Right renal cortex interstitium (tissue), 3 donors: ENCODE measurements around the gene RIPK4. TPM values are rescaled to one million over a fixed set of nuclear protein-coding genes. Genes with fewer than 3 reads are reported as not detected.
"Not testable (repeated sequence)": the region's sequence is repeated elsewhere in the genome, so short reads cannot be mapped to it uniquely, and the experiment has no call there.

ENCODE experiments used
- DNase-seq, 3 donors: peaks; one replicate each; pipeline ENCODE4 v3.0.0-alpha.2; 2013; ENCODE audit warnings: low read depth in 3 of 3, low spot score in 2 of 3
- polyA plus RNA-seq, 3 donors: library from polyadenylated mRNA; unstranded; fragments of 120-200 nt; gene quantifications; one replicate each; pipeline ENCODE4 v1.2.1, GENCODE V29; 2013; ENCODE audit not compliant: insufficient read length in 3 of 3

RIPK4 gene
- polyA plus RNA-seq, 3 donors: 15.8 to 18.7 (median 15.9) TPM

GRCh38 chr21:41796476-41797080, 29.7 kb upstream of the RIPK4 start:
- DNase-seq: no peak

DNA sequence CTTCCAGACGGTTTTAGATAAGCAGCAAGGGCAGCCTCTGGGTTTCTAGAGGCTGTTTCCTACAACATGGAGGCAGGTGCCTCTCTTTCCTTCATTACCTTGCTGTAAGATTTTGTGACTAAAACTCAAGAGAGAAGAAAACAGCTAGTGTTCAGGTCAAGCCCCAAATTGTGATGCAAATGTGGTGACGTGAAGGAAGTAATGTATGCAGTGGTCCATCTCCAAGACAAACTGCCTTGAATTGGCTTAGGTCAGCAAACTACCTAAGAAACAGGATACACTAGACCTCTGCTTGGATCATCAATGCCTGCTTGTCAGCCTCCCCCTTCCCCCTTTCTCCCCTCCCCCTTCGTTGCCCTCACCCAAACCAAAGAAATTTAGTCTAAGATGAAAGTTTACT, 28.9 kb upstream of the RIPK4 start:
- DNase-seq: no peak

- no peak for DNase-seq
Observed at GRCh38 chr21:41794600-41794999, 27.7 kb upstream of the RIPK4 start.

- no peak for DNase-seq
Observed at GRCh38 chr21:41792711-41793110, 25.9 kb upstream of the RIPK4 start.

GRCh38 chr21:41786509-41786987, 19.7 kb upstream of the RIPK4 start:
- DNase-seq: no peak

DNA sequence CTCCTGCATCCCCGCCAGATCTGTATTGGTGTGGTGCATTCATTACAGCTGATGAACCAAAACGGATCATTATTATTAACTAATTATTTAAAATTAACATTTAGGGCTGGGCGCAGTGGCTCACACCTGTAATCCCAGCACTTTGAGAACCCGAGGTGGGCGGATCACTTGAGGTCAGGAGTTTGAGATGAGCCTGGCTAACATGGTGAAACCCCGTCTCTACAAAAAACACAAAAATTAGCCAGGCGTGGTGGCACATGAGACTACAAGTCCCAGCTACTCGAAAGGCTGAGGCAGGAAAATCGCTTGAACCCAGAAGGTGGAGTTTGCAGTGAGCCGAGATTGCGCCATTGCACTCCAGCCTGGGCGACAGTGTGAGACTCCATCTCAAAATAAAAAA, 18.4 kb upstream of the RIPK4 start:
- DNase-seq: not testable (repeated sequence)

DNA sequence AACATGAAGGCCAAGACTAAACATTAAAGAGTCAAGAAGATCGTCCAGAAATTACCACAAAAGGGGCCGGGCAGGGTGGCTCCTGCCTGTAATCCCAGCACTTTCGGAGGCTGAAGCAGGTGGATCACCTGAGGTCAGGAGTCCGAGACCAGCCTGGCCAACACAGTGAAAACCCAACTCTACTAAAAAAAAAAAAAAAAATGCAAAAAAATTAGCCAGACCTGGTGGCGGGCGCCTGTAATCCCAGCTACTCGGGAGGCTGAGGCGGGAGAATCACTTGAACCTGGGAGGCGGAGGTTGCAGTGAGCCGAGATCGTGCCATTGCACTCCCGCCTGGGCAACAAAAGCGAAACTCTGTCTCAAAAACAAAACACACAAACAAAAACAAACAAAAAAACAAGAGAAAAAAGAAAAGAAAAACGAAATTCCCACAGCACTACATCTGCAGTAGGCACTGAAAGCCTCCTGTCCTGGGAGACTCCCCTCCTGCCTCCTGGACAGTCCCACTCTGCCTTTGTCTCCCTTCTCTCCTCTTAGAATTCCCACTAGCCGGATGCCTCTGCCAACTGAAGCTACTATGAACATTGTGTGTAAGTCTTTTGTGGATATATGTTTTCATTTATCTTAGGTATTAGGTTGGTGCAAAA, 17.7 kb upstream of the RIPK4 start:
- DNase-seq: no peak

- DNase-seq: no peak
Observed at GRCh38 chr21:41783476-41784180, 16.8 kb upstream of the RIPK4 start.

DNA sequence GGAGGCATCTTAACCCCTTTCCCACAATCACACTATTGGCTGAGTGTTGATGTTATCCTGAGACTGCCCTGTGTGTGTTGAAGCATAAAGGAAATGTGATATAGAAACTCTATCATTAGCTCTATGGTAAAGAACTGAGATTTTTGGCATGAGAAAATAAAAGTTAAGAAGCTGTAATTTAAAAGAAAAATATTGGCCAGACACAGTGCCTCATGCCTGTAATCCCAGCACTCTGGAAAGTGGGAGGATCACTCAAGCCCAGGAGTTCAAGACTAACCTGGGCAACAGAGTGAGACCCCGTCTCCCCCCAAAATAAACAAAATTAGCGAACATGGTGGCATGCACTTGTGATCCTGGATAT, 14.2 kb upstream of the RIPK4 start:
- no peak for DNase-seq

GRCh38 chr21:41780337-41781049, 13.6 kb upstream of the RIPK4 start:
- no peak for DNase-seq

- no peak for DNase-seq
Observed at GRCh38 chr21:41779659-41780058, 12.8 kb upstream of the RIPK4 start.

GRCh38 chr21:41778930-41779600, 12.2 kb upstream of the RIPK4 start:
- no peak for DNase-seq

DNA sequence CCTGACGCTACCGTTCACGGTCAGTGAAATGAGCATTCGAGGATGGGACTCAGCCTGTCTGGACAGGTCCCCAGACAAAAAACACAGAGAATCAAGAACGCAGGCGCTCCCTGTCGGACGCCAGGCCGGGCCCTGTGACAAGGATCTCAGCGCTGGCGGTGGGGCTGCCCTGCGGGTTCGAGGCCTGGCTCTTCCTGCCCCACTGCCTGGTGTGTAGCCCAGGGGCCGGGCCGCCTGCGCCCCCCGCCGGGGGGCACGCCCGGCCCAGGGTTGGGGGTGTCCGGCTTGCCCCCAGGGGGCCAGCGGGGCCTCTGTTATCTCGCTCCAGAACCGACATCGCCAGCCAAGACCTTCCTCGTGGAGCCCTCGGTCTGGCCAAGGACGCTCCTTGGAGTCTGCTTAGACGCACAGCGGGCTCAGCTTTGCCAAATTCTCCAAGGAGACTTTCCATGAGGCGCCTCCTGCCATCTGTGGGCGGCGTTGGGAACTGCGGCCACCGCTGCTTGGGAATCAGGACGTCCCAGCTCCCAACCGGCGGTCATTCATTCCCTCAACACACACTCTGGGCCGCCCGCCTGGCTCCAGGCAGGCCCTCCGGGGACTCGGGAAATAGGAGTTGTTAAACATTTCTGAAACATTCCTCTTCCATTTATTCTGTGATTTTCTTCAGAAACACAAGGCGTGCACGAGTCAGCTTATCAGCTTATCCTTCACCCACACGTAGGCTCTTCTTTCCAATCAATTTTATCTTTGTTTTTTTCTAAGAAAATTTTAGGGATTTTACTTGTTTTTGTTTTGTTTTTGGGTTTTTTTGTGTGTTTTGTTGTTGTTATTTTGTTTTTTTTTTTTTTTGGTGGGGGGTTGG, 11.3 kb upstream of the RIPK4 start:
- no peak for DNase-seq

DNA sequence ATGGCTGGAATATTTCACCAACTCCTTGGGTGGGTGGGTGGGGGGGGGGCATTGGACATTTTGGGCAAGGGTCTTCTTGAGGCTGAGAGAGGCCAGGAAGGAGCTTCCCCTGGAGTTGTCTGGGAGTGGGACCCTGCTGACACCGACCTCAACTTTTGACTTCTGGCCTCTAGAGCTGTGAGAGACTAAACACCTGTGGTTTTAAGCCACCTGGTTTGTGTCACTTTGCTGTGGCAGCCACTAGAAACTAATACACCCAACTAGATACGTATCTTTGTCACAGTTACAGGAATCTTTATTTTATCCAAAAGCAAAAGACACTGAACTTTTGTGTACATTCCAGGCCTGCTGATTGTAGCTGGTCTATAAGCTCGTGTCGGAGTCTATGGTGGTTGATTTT, 9.9 kb upstream of the RIPK4 start:
- no peak for DNase-seq

- DNase-seq: no peak
Observed at GRCh38 chr21:41775149-41775472, 8.3 kb upstream of the RIPK4 start.

DNA sequence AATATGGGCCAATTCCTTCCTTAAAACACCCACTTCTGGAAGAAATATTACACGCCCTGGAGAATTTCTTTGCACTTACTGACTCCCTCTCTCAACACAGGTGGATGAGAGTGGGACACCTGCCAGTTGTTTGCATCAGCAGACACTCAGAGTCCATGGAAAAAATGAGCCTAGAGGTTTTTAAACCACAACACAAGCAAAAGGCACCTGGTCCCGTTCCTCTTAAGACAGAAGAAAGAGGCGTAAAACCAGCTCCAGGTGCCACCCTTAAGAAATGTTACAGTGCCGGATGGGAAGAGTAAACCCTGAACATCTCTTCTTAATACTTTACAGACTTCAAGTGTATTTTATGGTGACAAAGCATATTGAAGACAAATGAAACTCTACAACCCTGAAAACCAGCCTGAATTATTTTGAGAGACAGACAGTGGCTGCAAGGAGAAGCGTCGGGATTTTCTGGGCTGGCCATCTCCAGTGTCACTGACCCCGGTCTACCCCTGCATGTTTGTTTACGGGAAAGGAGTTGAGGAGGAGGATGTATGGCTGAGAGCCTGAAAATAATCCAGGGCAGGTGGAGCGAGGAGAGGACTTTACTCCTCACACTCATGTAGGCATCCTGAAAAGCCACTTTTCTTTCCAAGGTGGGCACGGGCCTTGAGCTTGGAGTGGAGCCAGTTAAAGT, 7.8 kb upstream of the RIPK4 start:
- no peak for DNase-seq

DNA sequence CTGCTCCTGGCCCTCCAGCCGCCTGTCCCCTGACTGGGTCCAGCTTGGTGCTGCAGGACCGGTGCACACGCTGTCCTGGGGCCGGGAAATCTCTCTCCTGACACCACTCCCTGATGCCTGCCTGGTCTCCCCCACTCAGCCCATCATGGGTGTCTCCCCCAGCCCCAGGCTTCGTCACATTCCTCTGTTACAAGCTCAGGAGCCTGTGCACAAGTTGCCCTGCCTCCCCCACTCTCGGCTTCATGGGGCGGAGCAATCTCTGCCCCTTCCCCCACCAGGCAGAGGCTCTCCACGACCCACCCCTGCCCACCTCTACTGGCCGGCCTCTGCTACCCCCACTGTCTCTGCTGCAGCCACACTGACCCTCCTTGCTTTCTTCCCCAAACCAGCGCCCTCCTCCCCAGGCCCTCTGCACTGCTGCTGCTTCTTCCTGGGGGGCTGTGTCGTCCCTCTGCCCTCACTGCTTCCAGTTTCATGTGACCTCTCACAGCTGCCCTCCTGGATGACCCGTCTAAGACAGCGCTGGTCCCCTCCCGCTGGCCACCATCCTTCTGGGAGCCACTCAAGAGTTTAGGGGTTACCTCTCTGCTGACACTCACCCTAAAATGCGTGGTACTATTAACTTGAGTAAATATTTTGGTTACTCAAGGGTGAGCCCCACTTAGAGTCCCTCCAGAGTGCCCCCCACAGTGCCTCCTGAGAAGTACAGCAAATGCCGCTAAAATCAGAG, 5.7 kb upstream of the RIPK4 start:
- no peak for DNase-seq

DNA sequence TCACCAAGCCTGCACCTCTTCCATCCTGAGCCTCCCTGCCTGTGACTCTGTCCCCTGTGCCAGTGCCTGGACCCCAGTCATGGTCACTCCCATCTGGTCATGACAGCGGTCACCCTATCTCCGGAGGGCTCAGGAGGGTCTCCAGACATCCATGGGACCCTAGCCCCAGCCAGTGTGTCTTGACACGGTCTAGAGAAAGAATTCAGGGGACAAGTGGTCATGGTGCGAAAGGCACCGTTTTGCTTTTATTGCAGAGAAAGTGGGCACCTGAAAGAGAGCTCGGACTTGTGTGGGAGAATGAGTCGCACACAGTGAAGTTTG, 4.7 kb upstream of the RIPK4 start:
- no peak for DNase-seq
